ENCODE measurements around the gene PTPN2. TPM values are rescaled to one million over a fixed set of nuclear protein-coding genes. Genes with fewer than 3 reads are reported as not detected.
A peak's percentile ranks its signal among the peaks of the same experiment; 100 is the strongest.

The PTPN2 gene
- total RNA-seq, 2 experiments from 2014 or later, result 64.9 to 68.1 TPM

DNA sequence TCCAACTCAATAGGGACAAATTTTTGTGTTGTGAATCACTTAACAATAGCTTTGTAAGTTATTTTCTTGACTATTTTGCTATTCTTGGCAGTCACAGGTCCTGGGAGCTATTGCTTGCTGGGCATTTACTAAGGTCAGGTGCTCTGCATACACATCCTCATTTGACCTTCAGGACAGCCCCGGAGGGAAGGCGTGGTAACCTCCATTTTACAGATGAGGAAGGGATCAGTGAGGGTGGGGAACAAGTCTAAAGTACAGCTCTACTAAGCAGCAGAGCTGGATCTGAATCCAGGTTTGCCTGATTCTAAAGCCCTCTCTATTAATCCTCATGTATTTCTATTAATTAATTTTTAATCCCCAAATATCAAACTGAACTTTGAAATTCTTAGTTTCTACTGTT is 58.8 kb downstream of the PTPN2 start:
- POLR2A ChIA-PET, result no interaction called here
- no peak for DNase-seq
- Mint-ChIP-seq H3K4me3 (no peak overlapping the region), H3K9me3 (peaks cover 1% of the 10 kb centered on the region), H3K4me1 (peaks cover 18% of the 10 kb centered on the region), H3K36me3 (peaks cover 66% of the 10 kb centered on the region), H3K27me3 (no peaks in the 10 kb centered on the region), H3K27ac (no peak overlapping the region)
- no peak for ATAC-seq (ENCODE audit: low read depth)

DNA sequence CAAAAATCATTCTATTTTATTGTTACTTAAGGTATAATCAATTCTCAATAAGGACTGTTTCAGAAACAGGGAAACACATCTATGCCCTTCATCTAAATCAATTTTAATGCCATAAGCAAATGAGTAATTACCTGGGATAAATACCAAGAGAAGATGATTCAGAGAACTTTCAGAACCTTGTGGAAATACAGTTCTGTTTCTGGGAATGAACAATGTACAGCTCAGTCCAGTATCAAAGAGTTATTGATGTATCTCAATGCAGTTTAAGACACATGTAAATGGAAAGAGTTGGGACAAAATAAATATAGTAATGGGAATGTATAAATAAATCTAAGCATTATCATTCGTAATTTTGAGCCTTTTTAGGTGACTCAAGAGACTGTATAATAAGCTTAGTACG is 60.1 kb downstream of the PTPN2 start:
- H3K4me3 Mint-ChIP-seq, result no peak overlapping the region
- ATAC-seq (ENCODE audit: low read depth), result no peak
- H3K36me3 Mint-ChIP-seq, result peaks cover 57% of the 10 kb centered on the region
- POLR2A ChIA-PET, result no interaction called here
- no peak overlapping the region for H3K27ac Mint-ChIP-seq
- no peak for DNase-seq
- peaks cover 1% of the 10 kb centered on the region for H3K9me3 Mint-ChIP-seq
- peaks cover 25% of the 10 kb centered on the region for H3K4me1 Mint-ChIP-seq
- no peaks in the 10 kb centered on the region for H3K27me3 Mint-ChIP-seq

DNA sequence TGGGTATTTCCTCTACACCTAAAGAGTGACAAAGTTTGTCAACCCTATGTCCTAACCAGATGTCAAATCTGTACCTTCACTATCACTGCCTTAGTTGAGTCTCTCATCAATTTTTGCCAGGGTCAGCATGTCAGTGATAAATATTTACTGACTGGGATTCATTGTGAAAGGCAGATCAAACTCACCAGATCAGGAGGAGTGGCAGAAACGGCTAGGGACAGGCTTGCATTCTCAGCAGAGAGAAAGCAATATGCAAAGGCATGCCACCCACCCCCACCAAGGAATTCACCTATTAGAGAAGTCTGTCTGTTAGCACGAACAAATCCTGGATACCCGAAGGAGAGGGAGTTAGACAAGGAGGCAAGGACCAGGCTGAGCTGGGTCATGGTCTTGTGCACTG is 62.6 kb downstream of the PTPN2 start:
- POLR2A ChIA-PET, result interaction anchor here (1.0 kb wide), 1 partner anchor 62 kb away, joined by 5 read pairs; the partner anchor contains the start of gene PTPN2
- Mint-ChIP-seq H3K9me3 (no peaks in the 10 kb centered on the region), H3K4me1 (peaks cover 22% of the 10 kb centered on the region), H3K27me3 (no peaks in the 10 kb centered on the region), H3K36me3 (peaks cover 52% of the 10 kb centered on the region), H3K27ac (no peak overlapping the region), H3K4me3 (no peak overlapping the region)
- ATAC-seq (ENCODE audit: low read depth) (no peak), DNase-seq (no peak)

DNA sequence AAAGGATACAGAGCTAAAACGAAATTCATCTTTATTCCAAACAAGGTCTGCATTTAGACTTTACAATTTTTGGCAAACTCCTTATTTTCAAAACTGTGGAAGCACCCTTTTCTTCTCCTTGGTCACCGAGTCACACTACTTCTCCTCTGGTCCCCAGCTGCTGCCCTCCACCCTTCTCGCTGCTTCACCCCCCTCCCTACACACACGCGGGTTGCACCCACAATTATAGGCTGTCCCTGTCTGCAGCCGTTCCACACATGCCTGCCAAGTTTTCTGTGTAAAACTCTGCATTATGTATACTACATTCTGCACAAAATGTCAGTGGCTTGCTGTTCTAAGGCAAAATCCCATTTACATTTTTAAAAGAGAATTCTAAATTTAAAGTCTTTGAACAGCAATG is 63.5 kb downstream of the PTPN2 start:
- POLR2A ChIA-PET, result no interaction called here
- Mint-ChIP-seq H3K36me3 (peaks cover 54% of the 10 kb centered on the region), H3K27ac (no peak overlapping the region)

DNA sequence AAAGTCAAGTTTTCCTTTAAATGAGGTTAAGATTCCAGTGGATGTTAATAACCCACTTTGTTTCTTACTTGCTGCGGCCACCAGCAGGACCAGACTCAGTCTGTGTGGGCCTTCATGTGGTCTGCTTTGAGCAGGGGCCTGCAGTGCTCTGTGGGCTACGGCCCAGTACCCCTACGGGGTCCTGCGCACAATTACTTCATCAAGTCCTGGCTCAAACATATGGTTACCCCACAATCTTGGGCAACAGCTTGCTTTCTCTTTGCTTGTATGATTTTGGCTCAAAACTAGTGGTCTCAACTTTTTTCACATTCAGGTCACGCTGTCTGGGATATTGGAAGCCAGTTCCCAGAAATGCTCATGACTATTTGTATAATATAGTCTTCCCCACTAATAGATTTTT is 64.2 kb downstream of the PTPN2 start:
- no peaks in the 10 kb centered on the region for H3K27me3 Mint-ChIP-seq
- H3K36me3 Mint-ChIP-seq, result peaks cover 48% of the 10 kb centered on the region
- no peak for DNase-seq
- ATAC-seq (ENCODE audit: low read depth), result no peak
- no peak overlapping the region for H3K4me3 Mint-ChIP-seq
- POLR2A ChIA-PET, result no interaction called here
- H3K9me3 Mint-ChIP-seq, result no peaks in the 10 kb centered on the region
- peaks cover 22% of the 10 kb centered on the region for H3K4me1 Mint-ChIP-seq
- H3K27ac Mint-ChIP-seq, result no peak overlapping the region

More for the DNA sequence above, 63.5 kb downstream of the PTPN2 start:
- H3K9me3 Mint-ChIP-seq, result no peaks in the 10 kb centered on the region
- H3K4me3 Mint-ChIP-seq, result no peak overlapping the region
- H3K4me1 Mint-ChIP-seq, result peaks cover 22% of the 10 kb centered on the region
- no peak for ATAC-seq (ENCODE audit: low read depth)
- H3K27me3 Mint-ChIP-seq, result no peaks in the 10 kb centered on the region
- DNase-seq, result no peak

DNA sequence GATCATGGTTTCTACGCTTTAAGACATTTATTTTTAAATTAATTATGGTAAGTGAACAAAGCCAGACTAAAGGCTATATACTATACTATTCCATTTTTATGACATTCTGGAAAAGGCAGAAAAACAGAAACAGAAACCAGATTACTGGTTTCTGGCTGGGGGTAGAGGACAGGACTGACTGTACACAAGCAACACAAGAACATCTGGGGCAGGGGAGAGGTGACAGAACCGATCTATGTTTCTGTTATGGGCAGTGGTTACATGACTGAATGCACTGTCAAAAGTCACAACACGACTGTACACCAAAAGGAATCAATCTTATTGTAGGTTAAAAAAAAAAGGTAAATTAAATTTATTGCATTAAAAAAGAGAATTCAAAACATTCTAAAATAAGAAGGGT is 64.7 kb downstream of the PTPN2 start:
- Mint-ChIP-seq H3K36me3 (peaks cover 46% of the 10 kb centered on the region), H3K4me3 (no peak overlapping the region), H3K27me3 (no peaks in the 10 kb centered on the region), H3K9me3 (no peaks in the 10 kb centered on the region), H3K4me1 (peaks cover 20% of the 10 kb centered on the region), H3K27ac (peak overlapping the region; percentile 52)
- POLR2A ChIA-PET, result interaction anchor here (1.2 kb wide), 1 partner anchor 64 kb away, joined by 4 read pairs; the partner anchor contains the start of gene PTPN2
- DNase-seq (no peak), ATAC-seq (ENCODE audit: low read depth) (peak; percentile 84)

DNA sequence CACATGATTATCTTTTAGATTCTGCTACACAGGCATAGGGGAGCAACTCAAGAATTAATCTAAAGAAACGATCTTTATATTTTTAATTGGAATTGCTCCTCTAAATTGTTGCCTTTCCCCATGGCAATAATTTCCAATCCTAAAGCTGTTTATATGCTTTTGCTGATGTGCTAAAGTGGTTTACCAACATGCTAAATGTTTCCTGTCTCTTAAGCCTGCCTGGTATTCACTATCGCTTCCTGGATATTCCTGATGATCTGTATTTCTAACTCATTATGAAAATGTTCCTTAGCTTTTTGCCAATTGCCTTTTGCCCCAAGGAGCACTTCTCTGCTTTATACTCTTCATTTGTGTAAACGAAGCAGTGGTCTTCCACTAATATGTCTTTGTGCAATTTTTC is 65.8 kb downstream of the PTPN2 start:
- no peak for ATAC-seq (ENCODE audit: low read depth)
- H3K4me3 Mint-ChIP-seq, result no peak overlapping the region
- no peak for DNase-seq
- POLR2A ChIA-PET, result interaction anchor here (1.2 kb wide), 1 partner anchor 65 kb away, joined by 4 read pairs; the partner anchor contains the start of gene PTPN2
- H3K27ac Mint-ChIP-seq, result no peak overlapping the region
- H3K36me3 Mint-ChIP-seq, result peaks cover 43% of the 10 kb centered on the region
- H3K9me3 Mint-ChIP-seq, result no peaks in the 10 kb centered on the region
- no peaks in the 10 kb centered on the region for H3K27me3 Mint-ChIP-seq
- peaks cover 19% of the 10 kb centered on the region for H3K4me1 Mint-ChIP-seq

DNA sequence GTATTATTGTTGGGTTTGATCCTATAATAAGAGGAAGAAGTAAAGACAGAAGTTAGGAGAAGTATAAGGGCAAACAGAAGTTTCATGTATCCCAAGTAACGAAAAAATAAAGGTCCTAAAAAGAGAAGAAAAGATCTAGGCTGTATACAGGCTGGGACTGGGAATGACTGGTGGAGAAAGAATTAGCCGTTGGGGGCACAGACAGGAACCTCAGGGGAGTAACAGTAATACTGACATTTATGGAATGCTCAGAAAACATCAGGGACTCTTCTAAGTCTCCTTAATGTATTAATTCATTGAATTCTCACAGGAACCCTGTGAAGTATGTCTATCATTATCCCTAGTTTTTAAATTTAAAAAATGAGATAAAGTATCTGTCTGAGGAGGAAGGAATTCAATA is 67.6 kb downstream of the PTPN2 start:
- H3K36me3 Mint-ChIP-seq, result peaks cover 36% of the 10 kb centered on the region
- ATAC-seq (ENCODE audit: low read depth) (no peak), DNase-seq (no peak)
- peaks cover 15% of the 10 kb centered on the region for H3K4me1 Mint-ChIP-seq
- H3K4me3 Mint-ChIP-seq, result no peak overlapping the region
- POLR2A ChIA-PET, result no interaction called here
- H3K27me3 Mint-ChIP-seq, result no peaks in the 10 kb centered on the region
- H3K9me3 Mint-ChIP-seq, result no peaks in the 10 kb centered on the region
- no peak overlapping the region for H3K27ac Mint-ChIP-seq

DNA sequence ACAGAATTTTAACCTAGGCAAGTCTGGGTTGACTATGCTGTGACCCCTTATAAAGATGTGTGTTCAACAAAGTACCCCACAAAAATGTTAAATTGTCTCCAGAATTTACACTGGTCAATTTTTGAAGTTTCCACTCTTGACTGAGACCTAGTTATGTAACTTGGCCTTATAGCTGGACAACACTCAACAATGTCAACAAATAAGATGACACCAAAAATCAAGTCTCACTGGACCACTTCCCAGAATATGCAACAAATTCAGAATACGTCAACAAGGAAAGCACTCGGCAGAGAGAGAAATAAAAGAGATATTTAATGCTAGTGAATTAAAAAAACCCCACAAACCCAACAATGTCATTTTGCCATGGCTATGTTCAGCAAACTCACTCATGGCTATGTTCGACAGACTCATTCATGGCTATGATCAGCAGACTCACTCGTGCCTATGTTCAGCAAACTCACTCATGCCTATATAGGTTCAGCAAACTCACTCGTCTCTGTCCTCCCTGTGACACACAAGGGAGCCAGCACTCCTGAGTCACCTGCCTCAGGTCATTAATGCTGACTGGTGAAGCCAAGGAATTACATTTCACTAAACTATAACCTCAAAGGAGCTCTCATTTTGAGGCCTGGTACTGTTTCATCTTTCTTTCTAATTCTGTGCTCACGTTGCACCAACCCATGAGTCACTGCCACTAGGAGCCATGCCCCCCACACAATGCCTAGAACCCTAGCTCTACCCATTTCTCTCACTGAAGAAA is 72.7 kb downstream of the PTPN2 start:
- no peaks in the 10 kb centered on the region for H3K27me3 Mint-ChIP-seq
- POLR2A ChIA-PET, result no interaction called here
- peaks cover 59% of the 10 kb centered on the region for H3K36me3 Mint-ChIP-seq
- H3K4me3 Mint-ChIP-seq, result no peak overlapping the region
- peaks cover 2% of the 10 kb centered on the region for H3K4me1 Mint-ChIP-seq
- no peak for DNase-seq
- peaks cover 3% of the 10 kb centered on the region for H3K9me3 Mint-ChIP-seq
- ATAC-seq (ENCODE audit: low read depth), result no peak
- H3K27ac Mint-ChIP-seq, result no peak overlapping the region

DNA sequence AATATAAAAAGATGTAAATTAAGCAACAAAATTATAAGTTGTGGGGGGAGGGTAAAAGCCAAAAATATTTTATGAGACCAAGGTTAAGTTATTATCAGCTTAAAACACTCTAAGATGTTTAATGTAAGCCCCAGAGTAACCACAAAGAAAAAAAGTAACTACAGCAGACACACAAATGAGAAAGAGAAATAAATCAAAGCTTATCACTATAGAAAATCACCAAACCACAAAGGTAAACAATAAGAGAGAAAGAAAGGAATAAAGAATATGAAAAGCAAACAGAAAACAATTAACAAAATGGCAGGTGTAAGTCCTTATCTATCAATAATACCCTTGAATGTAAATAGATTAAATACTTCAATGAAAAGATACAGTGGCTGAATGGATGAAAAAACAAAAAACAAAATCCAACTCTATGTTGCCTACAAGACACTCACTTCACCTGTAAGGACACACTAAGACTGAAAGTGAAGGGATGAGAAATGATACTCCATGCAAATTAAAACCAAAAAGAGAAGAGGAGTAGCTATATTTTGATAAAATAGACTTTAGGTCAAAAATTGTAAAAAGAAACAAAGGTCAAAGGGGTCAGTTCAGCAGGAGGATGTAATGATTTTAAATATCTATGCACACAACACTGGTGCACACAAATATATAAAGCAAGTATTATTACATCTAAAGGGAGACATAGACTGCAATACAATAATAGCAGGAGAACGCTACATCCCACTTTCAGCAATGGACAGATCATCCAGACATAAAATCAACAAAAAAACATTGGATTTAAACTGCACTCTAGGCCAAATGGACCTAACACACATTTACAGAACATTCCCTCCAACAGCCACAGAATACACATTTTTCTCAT is 80.7 kb downstream of the PTPN2 start:
- H3K36me3 Mint-ChIP-seq, result peaks cover 51% of the 10 kb centered on the region
- no peak overlapping the region for H3K27ac Mint-ChIP-seq
- no peak overlapping the region for H3K4me3 Mint-ChIP-seq
- H3K9me3 Mint-ChIP-seq, result peaks cover 4% of the 10 kb centered on the region
- POLR2A ChIA-PET, result interaction anchor here (0.5 to 0.8 kb wide), 2 partner anchors 36 to 81 kb away, joined by 3 read pairs; partner anchors contain the start of gene PTPN2
- H3K27me3 Mint-ChIP-seq, result no peaks in the 10 kb centered on the region
- H3K4me1 Mint-ChIP-seq, result peaks cover 17% of the 10 kb centered on the region
- DNase-seq (no peak), ATAC-seq (ENCODE audit: low read depth) (no peak)

DNA sequence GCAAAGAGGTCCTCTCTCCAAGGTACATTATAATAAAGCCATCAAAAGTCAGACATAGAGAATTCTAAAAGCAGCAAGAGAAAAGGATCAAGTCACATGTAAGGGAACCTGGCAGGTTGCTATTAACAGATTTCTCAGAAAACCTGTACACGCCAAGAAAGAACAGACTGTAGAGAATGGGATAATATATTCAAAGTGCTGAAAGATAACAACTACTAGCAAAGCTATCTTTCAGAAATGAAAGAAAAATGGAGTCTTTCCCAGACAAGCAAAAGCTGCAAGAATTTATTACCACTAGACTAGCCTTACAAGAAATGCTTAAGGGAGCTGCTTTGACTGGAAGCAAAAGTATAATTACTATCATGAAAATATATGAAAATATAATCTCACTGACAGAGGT is 81.5 kb downstream of the PTPN2 start:
- peaks cover 54% of the 10 kb centered on the region for H3K36me3 Mint-ChIP-seq
- no peak overlapping the region for H3K4me3 Mint-ChIP-seq
- peaks cover 17% of the 10 kb centered on the region for H3K4me1 Mint-ChIP-seq
- no peak for DNase-seq
- H3K9me3 Mint-ChIP-seq, result peaks cover 4% of the 10 kb centered on the region
- no peak overlapping the region for H3K27ac Mint-ChIP-seq
- no peak for ATAC-seq (ENCODE audit: low read depth)
- POLR2A ChIA-PET, result interaction anchor here (0.5 to 0.8 kb wide), 2 partner anchors 37 to 81 kb away, joined by 3 read pairs; partner anchors contain the start of gene PTPN2
- H3K27me3 Mint-ChIP-seq, result no peaks in the 10 kb centered on the region

DNA sequence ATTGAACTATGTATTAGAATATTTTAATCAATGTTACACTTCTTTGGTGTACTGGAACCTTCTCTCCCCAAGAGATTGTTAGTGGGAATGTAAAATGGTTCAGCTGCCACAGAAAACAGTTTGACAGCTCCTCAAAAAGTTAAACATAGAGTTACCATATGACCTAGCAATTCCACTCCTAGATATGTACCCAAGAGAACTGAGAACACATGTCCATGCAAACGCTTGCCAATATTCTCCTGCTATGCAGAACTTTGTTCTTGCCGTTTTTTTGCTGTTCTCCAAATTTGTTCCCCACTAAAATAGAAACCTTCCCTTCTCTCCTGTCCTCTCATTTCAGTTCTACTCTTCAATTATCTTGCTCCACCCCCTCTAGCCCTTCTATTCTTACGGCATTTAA is 87.6 kb downstream of the PTPN2 start:
- Mint-ChIP-seq H3K36me3 (peaks cover 25% of the 10 kb centered on the region), H3K4me1 (peaks cover 2% of the 10 kb centered on the region), H3K27ac (no peak overlapping the region), H3K4me3 (no peak overlapping the region), H3K9me3 (no peaks in the 10 kb centered on the region), H3K27me3 (no peaks in the 10 kb centered on the region)
- POLR2A ChIA-PET, result no interaction called here
- no peak for DNase-seq
- no peak for ATAC-seq (ENCODE audit: low read depth)

DNA sequence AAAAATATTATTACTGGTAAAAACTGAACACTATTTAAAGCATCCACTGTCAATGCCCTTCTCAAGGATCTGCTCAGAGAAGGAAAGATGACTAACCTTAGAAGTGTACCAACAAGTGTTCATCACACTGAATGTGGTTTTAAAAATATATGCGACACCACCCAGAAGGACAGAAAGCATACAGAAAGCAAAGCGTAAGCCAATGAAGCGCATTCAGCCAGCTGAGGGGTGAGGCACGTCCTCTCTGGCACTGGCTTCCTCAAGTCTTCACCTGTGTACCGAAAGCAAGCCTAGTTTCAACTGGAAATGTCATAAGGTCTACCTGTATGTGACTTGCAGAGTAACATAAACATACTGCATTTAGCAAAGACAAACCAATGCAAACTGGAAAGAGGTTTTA is 92.4 kb downstream of the PTPN2 start:
- no peak overlapping the region for H3K27ac Mint-ChIP-seq
- POLR2A ChIA-PET, result interaction anchor here (1.6 kb wide), 1 partner anchor 92 kb away, joined by 3 read pairs; the partner anchor contains the start of gene PTPN2

More for the DNA sequence above, 92.4 kb downstream of the PTPN2 start:
- ATAC-seq (ENCODE audit: low read depth) (no peak), DNase-seq (no peak)
- Mint-ChIP-seq H3K4me3 (no peak overlapping the region), H3K4me1 (no peaks in the 10 kb centered on the region), H3K9me3 (no peaks in the 10 kb centered on the region), H3K36me3 (peaks cover 8% of the 10 kb centered on the region), H3K27me3 (no peaks in the 10 kb centered on the region)
